Psoas muscle (tissue), 8 donors: Measurements from ENCODE around the gene TXNDC8. TPM values are rescaled to one million over a fixed set of nuclear protein-coding genes. Genes with fewer than 3 reads are reported as not detected.

Experiments used
- ATAC-seq, 4 donors: fragments of 200-7000 bp; cut with Tn5 transposase; one replicate each; pipeline ENCODE4 v1.9.1; 2020; ENCODE audit warnings: moderate library complexity in 3 of 4, mild to moderate bottlenecking in 2 of 4
- DNase-seq, 2 donors: peaks; one replicate each; pipeline ENCODE4 v3.0.0-alpha.2; 2020
- H3K27ac ChIP-seq: fragments of 200-600 bp; one replicate; pipeline ENCODE4 v1.8.0; 2022
- H3K27me3 ChIP-seq, 3 donors: fragments of 200-600 bp in 1 of 3; one replicate each; pipeline versions ENCODE4 v1.6.1 to v1.8.0; 2013 to 2022; ENCODE audit warnings: low read length in 2 of 3, mild to moderate bottlenecking in 2 of 3, moderate library complexity in 1 of 3; ENCODE audit not compliant: insufficient read depth in 3 of 3
- H3K36me3 ChIP-seq, 2 donors: fragments of 200-600 bp in 1 of 2; one replicate each; pipeline versions ENCODE4 v1.6.1 to v1.8.0; 2013 to 2022; ENCODE audit warnings: low read depth in 1 of 2, mild to moderate bottlenecking in 1 of 2, moderate library complexity in 1 of 2; ENCODE audit not compliant: insufficient read depth in 1 of 2
- H3K4me1 ChIP-seq: fragments of 200-600 bp; one replicate; pipeline ENCODE4 v1.8.0; 2022
- H3K4me3 ChIP-seq: fragments of 200-600 bp; one replicate; pipeline ENCODE4 v1.8.0; 2022; ENCODE audit warnings: mild to moderate bottlenecking
- H3K9me3 ChIP-seq: fragments of 200-600 bp; one replicate; pipeline ENCODE4 v1.8.0; 2022
- CTCF ChIP-seq: fragments of 200-600 bp; IDR thresholded peaks from one replicate; pipeline ENCODE4 v1.8.0; 2022; ENCODE audit warnings: antibody characterized with exemption
- WGBS, 3 donors: extraction: QIAGEN DNeasy Blood & Tissue Kit; methylation state at CpG; one replicate each; pipeline versions ENCODE4 v1.1.6 to v1.1.7; 2013; 5-methylcytosine and 5-hydroxymethylcytosine counted together
- intact Hi-C, 2 donors: fragments of 100-400 bp; cut with DNase I; formaldehyde crosslinking; loops; one replicate each; pipeline versions ENCODE4 v1.11.0 to v1.14.2; 2022
- polyA plus RNA-seq, 3 donors: library from polyadenylated mRNA; stranded (reverse); fragments of 200-250 nt; gene quantifications; one replicate each; pipeline ENCODE4 v1.2.3, GENCODE V29; 2013
- total RNA-seq, 4 donors: library from RNA; stranded (reverse); fragmentation: NEBNext Ultra II Directional in 2 of 4; extraction: Animal tissue kit (Norgen Biotek cat#: 25700) in 2 of 4; gene quantifications; one replicate each; pipeline versions ENCODE4 v1.2.1 to v1.2.4, GENCODE V29; 2021 to 2023
- donor health status: healthy with polysubstance abuse.
- donor health status: DM: no; HTN: no; CAD: no; lungs with moderate emphysema.
- donor health status: Bipolar disorder and iron deficiency.
- donor health status: healthy.
- donor health status: DM: yes; HTN: yes; CAD: no.
- donor health status: DM: no; HTN: no; CAD: no.
- donor health status: DM: no; HTN: no; CAD: no.
- donor health status: DM: yes; HTN: yes; CAD: no.

TXNDC8 gene
- total and polyA plus RNA-seq, 7 donors, result not detected

GRCh38 chr9:110288503-110288902 lies 49.2 kb downstream of the TXNDC8 start:
- Histone ChIP-seq H3K4me3 (no peak overlapping the region), H3K4me1 (no peaks in the 10 kb centered on the region), H3K9me3 (no peaks in the 10 kb centered on the region), H3K27ac (no peak overlapping the region), H3K36me3 (no peaks in the 10 kb centered on the region), H3K27me3 (no peaks in the 10 kb centered on the region)
- intact Hi-C loops, result no loop called here
- 87 to 88% (median 87%) methylated on average over 4 of the region's 4 CpGs for WGBS, 3 donors
- DNase-seq, result no peak
- TF ChIP-seq CTCF, result no peak
- ATAC-seq, result no peak

GRCh38 chr9:110287289-110287680 lies 50.4 kb downstream of the TXNDC8 start:
- H3K9me3 ChIP-seq, result no peaks in the 10 kb centered on the region
- no peaks in the 10 kb centered on the region for H3K27me3 ChIP-seq
- 92 to 93% (median 92%) methylated on average over 6 of the region's 6 CpGs for WGBS, 3 donors
- DNase-seq (no peak), ATAC-seq (no peak)
- TF ChIP-seq CTCF, result no peak
- H3K4me1 ChIP-seq, result no peaks in the 10 kb centered on the region
- intact Hi-C loops, result no loop called here
- H3K36me3 ChIP-seq, result no peaks in the 10 kb centered on the region
- H3K4me3 ChIP-seq, result no peak overlapping the region
- H3K27ac ChIP-seq, result no peak overlapping the region

- ATAC-seq (no peak), DNase-seq (no peak)
- no peak for TF ChIP-seq CTCF
- H3K27me3 ChIP-seq, result no peaks in the 10 kb centered on the region
- no peak overlapping the region for H3K27ac ChIP-seq
- no peaks in the 10 kb centered on the region for H3K4me1 ChIP-seq
- no peaks in the 10 kb centered on the region for H3K36me3 ChIP-seq
- no peak overlapping the region for H3K4me3 ChIP-seq
- WGBS, 3 donors, result 89 to 95% (median 92%) methylated on average over 6 of the region's 6 CpGs
- no peaks in the 10 kb centered on the region for H3K9me3 ChIP-seq
- intact Hi-C loops, result no loop called here
Observed at GRCh38 chr9:110284211-110284844, 53.3 kb downstream of the TXNDC8 start.

- no peak for ATAC-seq
- 75 to 88% (median 84%) methylated on average over 1 of the region's 1 CpG for WGBS, 3 donors
- TF ChIP-seq CTCF, result no peak
- Histone ChIP-seq H3K4me3 (no peak overlapping the region), H3K27ac (no peak overlapping the region), H3K27me3 (no peaks in the 10 kb centered on the region), H3K36me3 (no peaks in the 10 kb centered on the region), H3K9me3 (no peaks in the 10 kb centered on the region), H3K4me1 (no peaks in the 10 kb centered on the region)
- intact Hi-C loops, result no loop called here
- no peak for DNase-seq
Observed at GRCh38 chr9:110283751-110284150, 53.9 kb downstream of the TXNDC8 start.

- intact Hi-C loops, result no loop called here
- H3K4me3 ChIP-seq, result no peak overlapping the region
- 80 to 93% (median 92%) methylated on average over 6 of the region's 6 CpGs for WGBS, 3 donors
Observed at GRCh38 chr9:110282739-110283081, 55.0 kb downstream of the TXNDC8 start.

More at GRCh38 chr9:110282739-110283081, 55.0 kb downstream of the TXNDC8 start:
- no peaks in the 10 kb centered on the region for H3K9me3 ChIP-seq
- no peaks in the 10 kb centered on the region for H3K36me3 ChIP-seq
- no peak for DNase-seq
- no peak for TF ChIP-seq CTCF
- no peak for ATAC-seq
- no peaks in the 10 kb centered on the region for H3K4me1 ChIP-seq
- H3K27me3 ChIP-seq, result no peaks in the 10 kb centered on the region
- no peak overlapping the region for H3K27ac ChIP-seq
